Naive thymus-derived CD8-positive, alpha-beta T cell (primary cell): ENCODE measurements around the gene DOCK6. TPM values are rescaled to one million over a fixed set of nuclear protein-coding genes. Genes with fewer than 3 reads are reported as not detected.

Experiments
- ATAC-seq, 2 donors: fragments of 150-1000 bp; cut with Tn5 transposase in 1 of 2; sonication (Bioruptor Pico), chemical (Tn5 transposase) in 1 of 2; 1 replicate in 1 of 2; 2 replicates in 1 of 2; pipeline ENCODE4 v1.10.0; 2021; ENCODE audit warnings: mild to moderate bottlenecking in 2 of 2, moderate library complexity in 2 of 2
- POLR2A ChIA-PET: fragments of 350-600 bp; sonication (Branson Sonifier 250); formaldehyde crosslinking; loops from one replicate; lab custom pipeline; 2021; ENCODE audit warnings: antibody characterized with exemption; lab: Charles Lee
- DNase-seq, 10 donors: peaks; one replicate each; pipeline versions ENCODE4 v3.0.0 to v3.0.0-alpha.2; 2020 to 2022
- H3K27ac Mint-ChIP-seq, 10 donors: one replicate each; pipeline ENCODE4 v1.8.0; 2020 to 2022; ENCODE audit warnings: mild to moderate bottlenecking in 10 of 10, mixed read lengths in 10 of 10, moderate library complexity in 4 of 10, inconsistent platforms in 1 of 10
- H3K27me3 Mint-ChIP-seq, 5 donors: one replicate each; pipeline ENCODE4 v1.8.0; 2021 to 2022; ENCODE audit warnings: mixed read lengths in 5 of 5
- H3K36me3 Mint-ChIP-seq, 3 donors: one replicate each; pipeline ENCODE4 v1.8.0; 2020 to 2022; ENCODE audit warnings: mixed read lengths in 3 of 3, mild to moderate bottlenecking in 2 of 3, inconsistent platforms in 1 of 3
- H3K4me1 Mint-ChIP-seq, 4 donors: one replicate each; pipeline ENCODE4 v1.8.0; 2021 to 2022; ENCODE audit warnings: mixed read lengths in 4 of 4
- H3K4me3 Mint-ChIP-seq, 10 donors: one replicate each; pipeline ENCODE4 v1.8.0; 2020 to 2022; ENCODE audit warnings: mild to moderate bottlenecking in 10 of 10, mixed read lengths in 10 of 10, moderate library complexity in 6 of 10, inconsistent platforms in 1 of 10
- H3K9me3 Mint-ChIP-seq, 9 donors: one replicate each; pipeline ENCODE4 v1.8.0; 2020 to 2022; ENCODE audit warnings: mixed read lengths in 9 of 9, mild to moderate bottlenecking in 3 of 9, inconsistent platforms in 1 of 9, moderate library complexity in 1 of 9
- polyA plus RNA-seq, 3 donors: library from polyadenylated mRNA; unstranded; fragments of 300-500 nt; fragmentation: Illumina TruSeq; gene quantifications; one replicate each; pipeline ENCODE4 v1.2.3, GENCODE V29; 2021
- total RNA-seq, 8 experiments: library from RNA in 2 of 8; stranded (reverse) in 2 of 8; gene quantifications; one replicate each; pipeline ENCODE4 v1.2.3 and lab custom pipeline; 2021 to 2026

Gene DOCK6
- total and polyA plus RNA-seq, 5 experiments from 2014 or later, result 0.16 to 0.34 TPM; not detected in 3

GRCh38 chr19:11242864-11243797 lies 19.2 kb downstream of the DOCK6 start:
- Mint-ChIP-seq H3K4me1 (peaks cover 5 to 8% (median 5%) of the 10 kb centered on the region in 4 donors), H3K4me3 (peak overlapping the region in 5 of 10 donors; percentile 8 to 67 (median 39)), H3K9me3 (peaks cover 0 to 17% (median 7%) of the 10 kb centered on the region in 9 donors), H3K27me3 (peaks cover 12 to 63% (median 31%) of the 10 kb centered on the region in 5 donors), H3K36me3 (peaks cover 3 to 5% (median 5%) of the 10 kb centered on the region in 3 donors), H3K27ac (no peak overlapping the region)
- DNase-seq (peak; percentile 61 to 86 (median 75)), ATAC-seq (peak; percentile 75 to 98)
- POLR2A ChIA-PET, result interaction anchor here (0.6 kb wide), 1 partner anchor 283 kb away, joined by 3 read pairs; no protein-coding TSS in a partner anchor

DNA sequence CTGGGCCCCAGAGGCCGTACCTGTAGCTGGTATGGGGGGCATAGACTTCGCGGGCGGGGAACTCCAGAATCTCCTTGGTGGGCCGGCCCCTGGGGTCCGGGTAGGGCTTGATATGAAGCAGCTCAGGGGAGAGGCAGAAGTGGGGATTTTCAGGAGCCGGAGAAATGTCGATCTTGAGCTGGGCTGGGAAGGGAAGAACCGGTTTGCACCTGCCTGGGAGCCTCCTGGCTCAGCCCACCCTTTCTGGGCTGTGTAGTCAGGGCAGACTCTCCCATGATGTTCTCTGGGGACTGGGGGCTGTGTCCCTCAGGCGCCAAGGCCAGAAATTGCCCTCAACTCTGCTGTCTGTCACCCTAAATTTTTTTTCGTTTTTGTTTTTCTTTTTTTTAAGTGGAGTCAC lies 20.3 kb downstream of the DOCK6 start:
- POLR2A ChIA-PET, result interaction anchor here (0.5 to 0.6 kb wide), 2 partner anchors 282 to 1719 kb away, joined by 3 read pairs; no protein-coding TSS in a partner anchor
- ATAC-seq, result no peak
- no peak for DNase-seq
- peaks cover 5 to 8% (median 5%) of the 10 kb centered on the region in 4 donors for H3K4me1 Mint-ChIP-seq
- H3K4me3 Mint-ChIP-seq, result no peak overlapping the region
- peaks cover 0 to 24% (median 12%) of the 10 kb centered on the region in 9 donors for H3K9me3 Mint-ChIP-seq
- peaks cover 12 to 56% (median 29%) of the 10 kb centered on the region in 5 donors for H3K27me3 Mint-ChIP-seq
- H3K36me3 Mint-ChIP-seq, result peaks cover 3 to 5% (median 5%) of the 10 kb centered on the region in 3 donors
- H3K27ac Mint-ChIP-seq, result peak overlapping the region in 1 of 10 donors; percentile 52

GRCh38 chr19:11240008-11240444 lies 22.3 kb downstream of the DOCK6 start:
- Mint-ChIP-seq H3K4me3 (no peak overlapping the region), H3K27ac (peak overlapping the region in 1 of 10 donors; percentile 44), H3K9me3 (peaks cover 0 to 25% (median 12%) of the 10 kb centered on the region in 9 donors), H3K4me1 (peaks cover 3 to 8% (median 5%) of the 10 kb centered on the region in 4 donors), H3K27me3 (peaks cover 7 to 37% (median 19%) of the 10 kb centered on the region in 5 donors), H3K36me3 (peaks cover 0 to 5% (median 5%) of the 10 kb centered on the region in 3 donors)
- ATAC-seq (no peak), DNase-seq (no peak)
- POLR2A ChIA-PET, result no interaction called here

GRCh38 chr19:11239377-11240000 lies 22.8 kb downstream of the DOCK6 start, which contains the start of gene ANGPTL8:
Gene ANGPTL8 (plus strand): TSS chr19:11239619. CDS start chr19:11239638, 19 bp downstream.
- H3K36me3 Mint-ChIP-seq, result peaks cover 0 to 5% (median 5%) of the 10 kb centered on the region in 3 donors
- H3K27me3 Mint-ChIP-seq, result peaks cover 7 to 34% (median 19%) of the 10 kb centered on the region in 5 donors
- ATAC-seq, result no peak

GRCh38 chr19:11238781-11239376 lies 23.4 kb downstream of the DOCK6 start:
- POLR2A ChIA-PET, result no interaction called here
- ATAC-seq, result no peak
- Mint-ChIP-seq H3K27ac (no peak overlapping the region), H3K36me3 (peaks cover 0 to 5% (median 5%) of the 10 kb centered on the region in 3 donors), H3K4me1 (peaks cover 3 to 6% (median 5%) of the 10 kb centered on the region in 4 donors), H3K9me3 (peaks cover 0 to 25% (median 12%) of the 10 kb centered on the region in 9 donors), H3K4me3 (no peak overlapping the region), H3K27me3 (peaks cover 7 to 30% (median 18%) of the 10 kb centered on the region in 5 donors)
- no peak for DNase-seq

More at GRCh38 chr19:11239377-11240000, 22.8 kb downstream of the DOCK6 start, which contains the start of gene ANGPTL8:
- H3K4me3 Mint-ChIP-seq, result no peak within 1 kb of the TSS
- H3K27ac Mint-ChIP-seq, result peak within 1 kb of the TSS in 1 of 10 donors; percentile 44
- DNase-seq, result no peak
- H3K9me3 Mint-ChIP-seq, result peaks cover 0 to 25% (median 12%) of the 10 kb centered on the region in 9 donors
- peaks cover 3 to 8% (median 5%) of the 10 kb centered on the region in 4 donors for H3K4me1 Mint-ChIP-seq
- POLR2A ChIA-PET, result no interaction called here

- POLR2A ChIA-PET, result no interaction called here
Measured at GRCh38 chr19:11238041-11238440, 24.3 kb downstream of the DOCK6 start.

DNA sequence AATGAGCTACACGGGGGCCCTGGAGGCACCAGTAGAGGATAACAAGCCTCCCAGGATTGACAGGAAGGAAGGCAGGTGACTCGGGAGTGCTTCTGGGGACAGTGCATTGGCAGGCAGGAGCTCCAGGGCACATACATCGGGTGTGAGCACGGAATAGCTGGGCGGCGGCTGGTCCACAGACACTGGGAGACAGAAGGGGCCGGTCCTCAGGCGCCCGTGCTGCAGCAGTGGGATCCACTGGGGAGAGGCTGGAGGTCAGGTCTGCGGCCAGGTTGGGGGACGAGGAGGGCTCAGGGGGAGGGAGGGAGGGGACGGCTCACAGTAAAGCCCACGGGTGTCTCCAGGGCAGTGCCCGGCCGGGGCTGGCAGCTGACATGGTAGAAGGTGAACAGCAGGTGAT lies 25.0 kb downstream of the DOCK6 start:
- H3K27ac Mint-ChIP-seq, result no peak overlapping the region
- H3K27me3 Mint-ChIP-seq, result peaks cover 2 to 15% (median 8%) of the 10 kb centered on the region in 5 donors

More at GRCh38 chr19:11238041-11238440, 24.3 kb downstream of the DOCK6 start:
- Mint-ChIP-seq H3K4me1 (no peaks in the 10 kb centered on the region), H3K27me3 (peaks cover 3 to 22% (median 13%) of the 10 kb centered on the region in 5 donors), H3K36me3 (peaks cover 0 to 5% (median 5%) of the 10 kb centered on the region in 3 donors), H3K27ac (no peak overlapping the region), H3K9me3 (peaks cover 0 to 25% (median 12%) of the 10 kb centered on the region in 9 donors), H3K4me3 (no peak overlapping the region)
- no peak for ATAC-seq
- DNase-seq, result no peak

DNA sequence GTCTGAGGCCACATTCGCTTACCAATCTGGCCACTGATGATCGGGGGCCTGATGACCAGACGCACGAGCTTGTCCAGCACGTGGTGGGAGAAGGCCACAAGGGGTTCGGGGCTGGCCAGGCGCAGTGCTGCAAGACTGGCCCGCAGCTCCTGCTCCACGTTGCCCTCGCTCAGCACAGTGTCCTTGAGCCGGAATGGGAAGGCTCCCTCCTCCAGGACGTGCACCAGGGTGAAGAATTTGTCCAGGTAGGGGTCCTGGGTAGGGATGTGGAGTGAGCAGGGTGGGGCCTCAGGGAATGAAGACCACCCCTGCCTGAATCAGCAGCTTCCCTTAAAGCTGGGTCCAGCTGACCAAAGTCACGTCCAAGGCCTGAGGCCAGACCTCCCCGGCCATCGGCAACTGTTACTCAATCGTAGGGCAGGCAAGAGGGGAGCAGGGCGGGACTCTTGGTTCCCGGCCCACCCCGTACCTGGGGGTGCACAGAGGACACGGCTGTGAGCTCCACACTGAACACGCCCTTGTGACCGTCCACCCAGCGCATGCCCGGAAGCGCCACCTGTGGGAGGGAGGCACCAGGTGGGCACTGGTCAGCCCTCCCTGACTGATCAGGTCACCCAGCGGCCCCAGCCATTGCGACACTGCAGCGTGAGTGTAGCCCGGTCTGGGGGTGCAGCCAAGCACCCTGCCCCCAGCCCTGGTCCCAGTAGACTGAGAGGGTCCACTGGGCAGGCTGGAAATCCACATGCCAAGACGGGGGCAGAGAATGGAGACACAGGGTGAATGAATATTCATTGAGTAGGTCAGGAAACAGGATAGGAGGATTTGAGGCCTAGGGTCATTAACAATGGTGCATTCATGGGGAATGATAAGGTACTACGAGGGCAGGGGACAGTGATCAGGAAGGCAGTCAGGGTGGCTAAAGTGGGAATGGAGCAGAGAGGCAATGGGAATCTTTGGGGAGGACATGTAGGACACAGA lies 25.7 kb downstream of the DOCK6 start:
- no peak for DNase-seq
- no peaks in the 10 kb centered on the region for H3K4me1 Mint-ChIP-seq
- peak overlapping the region in 1 of 10 donors; percentile 50 for H3K27ac Mint-ChIP-seq
- no peak overlapping the region for H3K4me3 Mint-ChIP-seq
- H3K27me3 Mint-ChIP-seq, result peaks cover 0 to 8% (median 5%) of the 10 kb centered on the region in 5 donors
- ATAC-seq, result no peak
- peaks cover 0 to 25% (median 12%) of the 10 kb centered on the region in 9 donors for H3K9me3 Mint-ChIP-seq
- POLR2A ChIA-PET, result no interaction called here
- H3K36me3 Mint-ChIP-seq, result peaks cover 0 to 5% (median 5%) of the 10 kb centered on the region in 3 donors

More for the DNA sequence above, 25.0 kb downstream of the DOCK6 start:
- ATAC-seq (no peak), DNase-seq (no peak)
- POLR2A ChIA-PET, result no interaction called here
- Mint-ChIP-seq H3K4me1 (no peaks in the 10 kb centered on the region), H3K9me3 (peaks cover 0 to 25% (median 12%) of the 10 kb centered on the region in 9 donors), H3K36me3 (peaks cover 0 to 5% (median 5%) of the 10 kb centered on the region in 3 donors), H3K4me3 (no peak overlapping the region)

DNA sequence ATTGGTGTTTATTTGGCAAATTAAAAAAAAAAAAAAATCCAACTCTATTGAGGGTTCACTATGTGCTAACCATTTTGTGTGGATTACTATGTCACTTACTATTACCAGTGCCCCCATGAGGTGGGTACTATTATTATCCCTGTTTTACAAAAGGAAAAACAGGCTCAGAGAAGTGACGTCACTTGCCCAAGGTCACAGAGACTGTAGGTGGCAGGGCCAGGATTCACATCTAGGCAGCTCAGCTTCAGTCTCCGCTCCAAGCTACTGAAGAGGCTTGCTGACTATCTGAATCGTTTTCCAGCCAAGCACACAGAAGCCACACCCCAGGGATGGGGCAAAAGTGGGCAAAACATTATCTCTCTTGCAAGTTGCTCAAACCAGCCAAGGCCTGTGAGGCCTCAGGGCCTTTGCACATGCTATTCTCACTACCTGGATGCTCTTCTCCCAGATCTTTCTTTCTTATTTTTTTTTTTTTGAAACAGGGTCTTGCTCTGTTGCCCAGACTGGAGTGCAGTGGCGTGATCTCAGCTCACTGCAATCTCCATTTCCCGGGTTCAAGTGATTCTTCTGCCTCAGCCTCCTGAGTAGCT lies 27.7 kb downstream of the DOCK6 start:
- DNase-seq (no peak), ATAC-seq (no peak)
- POLR2A ChIA-PET, result no interaction called here

GRCh38 chr19:11233073-11233472 lies 29.3 kb downstream of the DOCK6 start:
- DNase-seq (no peak), ATAC-seq (no peak)
- no peaks in the 10 kb centered on the region for H3K36me3 Mint-ChIP-seq
- H3K9me3 Mint-ChIP-seq, result peaks cover 0 to 10% (median 4%) of the 10 kb centered on the region in 9 donors
- peak overlapping the region in 1 of 10 donors; percentile 22 for H3K4me3 Mint-ChIP-seq
- no peak overlapping the region for H3K27ac Mint-ChIP-seq
- POLR2A ChIA-PET, result no interaction called here
- H3K27me3 Mint-ChIP-seq, result peaks cover 0 to 11% (median 4%) of the 10 kb centered on the region in 5 donors
- no peaks in the 10 kb centered on the region for H3K4me1 Mint-ChIP-seq

More for the DNA sequence above, 27.7 kb downstream of the DOCK6 start:
- Mint-ChIP-seq H3K4me3 (no peak overlapping the region), H3K36me3 (peaks cover 0 to 5% (median 5%) of the 10 kb centered on the region in 3 donors), H3K27me3 (peaks cover 0 to 5% (median under 1%) of the 10 kb centered on the region in 5 donors), H3K9me3 (peaks cover 0 to 21% (median 12%) of the 10 kb centered on the region in 9 donors), H3K4me1 (no peaks in the 10 kb centered on the region), H3K27ac (no peak overlapping the region)
